ENCODE measurements around the gene SPNS2.
"Not testable (repeated sequence)": the region's sequence is repeated elsewhere in the genome, so short reads cannot be mapped to it uniquely, and the experiment has no call there.

SPNS2 gene

DNA sequence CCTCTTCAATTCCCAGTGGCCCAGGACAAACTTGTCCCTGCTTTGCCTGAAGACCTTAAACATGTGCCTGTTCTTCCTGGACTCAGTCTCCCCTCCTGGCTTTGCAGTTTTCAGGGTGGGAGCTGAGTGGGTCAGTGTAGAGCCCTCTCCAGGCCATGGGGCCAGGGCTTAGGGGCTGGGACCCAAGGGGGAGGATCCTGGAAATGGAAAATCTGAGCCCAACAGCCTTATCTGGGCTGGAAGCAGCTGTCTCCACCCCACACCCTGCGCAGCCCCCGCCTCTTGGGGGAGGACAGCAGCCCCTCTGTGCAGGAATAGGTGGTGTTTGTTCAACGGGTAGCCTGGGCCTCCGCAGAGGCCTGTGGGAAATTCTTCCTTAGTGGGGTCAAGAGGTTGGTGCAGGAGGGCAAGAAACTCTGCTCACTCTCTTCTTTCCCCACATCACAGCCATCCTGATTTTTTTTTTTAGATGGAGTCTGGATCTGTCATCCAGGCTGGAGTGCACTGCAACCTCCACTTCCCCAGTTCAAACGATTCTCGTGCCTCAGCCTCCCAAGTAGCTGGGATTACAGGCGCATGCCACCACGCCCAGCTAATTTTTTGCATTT, 78.8 kb downstream of the SPNS2 start:
- no peak for TF ChIP-seq ISL1 (CRISPR knock-in tag; IDR thresholded peaks at IDR 0.05)
- ATAC-seq: no peak

DNA sequence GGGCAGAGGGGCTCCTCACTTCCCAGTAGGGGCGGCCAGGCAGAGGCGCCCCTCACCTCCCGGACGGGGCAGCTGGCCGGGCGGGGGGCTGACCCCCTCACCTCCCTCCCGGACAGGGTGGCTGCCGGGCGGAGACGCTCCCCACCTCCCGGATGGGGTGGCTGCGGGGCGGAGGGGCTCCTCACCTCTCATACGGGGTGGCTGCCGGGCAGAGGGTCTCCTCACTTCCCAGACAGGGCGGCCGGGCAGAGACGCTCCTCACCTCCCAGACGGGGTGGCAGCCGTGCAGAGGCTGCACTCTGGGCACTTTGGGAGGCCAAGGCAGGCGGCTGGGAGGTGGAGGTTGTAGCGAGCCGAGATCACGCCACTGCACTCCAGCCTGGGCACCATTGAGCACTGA, 79.7 kb downstream of the SPNS2 start:
- ATAC-seq: not testable (repeated sequence)

DNA sequence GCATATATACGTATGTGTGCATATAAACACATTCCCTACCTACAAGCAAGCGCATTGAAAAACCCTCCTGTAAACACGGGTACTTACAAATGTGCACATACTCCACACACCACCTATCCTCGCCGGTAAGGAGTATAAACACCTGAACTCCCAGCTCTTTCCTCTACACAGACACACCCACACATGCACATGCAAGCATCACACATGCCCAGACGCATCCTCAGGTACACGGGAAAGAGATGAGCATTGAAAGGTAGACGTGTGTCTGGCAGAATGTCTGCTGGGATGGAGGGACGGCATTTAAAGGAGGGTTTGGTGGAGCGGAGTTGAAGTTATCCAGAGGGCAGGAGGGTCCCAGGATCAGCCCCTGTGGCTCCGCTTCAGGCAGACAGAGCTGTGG, 81.0 kb downstream of the SPNS2 start:
- no peak for ATAC-seq
- TF ChIP-seq GLIS3 (CRISPR knock-in tag; IDR thresholded peaks at IDR 0.05) (no peak), BACH2 (CRISPR knock-in tag; IDR thresholded peaks at IDR 0.05; ENCODE audit: borderline replicate concordance) (no peak), PATZ1 (CRISPR knock-in tag; IDR thresholded peaks at IDR 0.05; ENCODE audit: borderline replicate concordance) (no peak), ZFP30 (CRISPR knock-in tag; IDR thresholded peaks at IDR 0.05) (no peak), ZNF8 (CRISPR knock-in tag; IDR thresholded peaks at IDR 0.05) (no peak), CSDC2 (CRISPR knock-in tag; IDR thresholded peaks at IDR 0.05) (no peak), SNAI2 (CRISPR knock-in tag; IDR thresholded peaks at IDR 0.05) (no peak), TCF4 (CRISPR knock-in tag; IDR thresholded peaks at IDR 0.05; ENCODE audit: borderline replicate concordance) (no peak), ZFP3 (CRISPR knock-in tag; IDR thresholded peaks at IDR 0.05) (no peak), ZNF70 (CRISPR knock-in tag; IDR thresholded peaks at IDR 0.05) (no peak), ZC3H10 (CRISPR knock-in tag; IDR thresholded peaks at IDR 0.05) (no peak), ZNF565 (CRISPR knock-in tag; conservative IDR thresholded peaks at IDR 0.05; ENCODE audit: low read depth) (no peak), PPARA (CRISPR knock-in tag; IDR thresholded peaks at IDR 0.05; ENCODE audit: borderline replicate concordance) (no peak), RARB (CRISPR knock-in tag; IDR thresholded peaks at IDR 0.05) (no peak), ESRRG (CRISPR knock-in tag; IDR thresholded peaks at IDR 0.05) (no peak), ARNTL (CRISPR knock-in tag; IDR thresholded peaks at IDR 0.05; ENCODE audit: borderline replicate concordance, low read depth) (no peak), ISL1 (CRISPR knock-in tag; IDR thresholded peaks at IDR 0.05) (no peak), CSRNP3 (CRISPR knock-in tag; IDR thresholded peaks at IDR 0.05) (no peak)
- TF ChIP-seq, protein P1, sequence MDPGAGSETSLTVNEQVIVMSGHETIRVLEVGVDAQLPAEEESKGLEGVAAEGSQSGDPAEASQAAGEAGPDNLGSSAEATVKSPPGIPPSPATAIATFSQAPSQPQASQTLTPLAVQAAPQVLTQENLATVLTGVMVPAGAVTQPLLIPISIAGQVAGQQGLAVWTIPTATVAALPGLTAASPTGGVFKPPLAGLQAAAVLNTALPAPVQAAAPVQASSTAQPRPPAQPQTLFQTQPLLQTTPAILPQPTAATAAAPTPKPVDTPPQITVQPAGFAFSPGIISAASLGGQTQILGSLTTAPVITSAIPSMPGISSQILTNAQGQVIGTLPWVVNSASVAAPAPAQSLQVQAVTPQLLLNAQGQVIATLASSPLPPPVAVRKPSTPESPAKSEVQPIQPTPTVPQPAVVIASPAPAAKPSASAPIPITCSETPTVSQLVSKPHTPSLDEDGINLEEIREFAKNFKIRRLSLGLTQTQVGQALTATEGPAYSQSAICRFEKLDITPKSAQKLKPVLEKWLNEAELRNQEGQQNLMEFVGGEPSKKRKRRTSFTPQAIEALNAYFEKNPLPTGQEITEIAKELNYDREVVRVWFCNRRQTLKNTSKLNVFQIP (CRISPR knock-in tag; IDR thresholded peaks at IDR 0.05; ENCODE audit: borderline replicate concordance, low read depth): no peak

- TF ChIP-seq ARNTL (CRISPR knock-in tag; IDR thresholded peaks at IDR 0.05; ENCODE audit: borderline replicate concordance, low read depth) (no peak), BACH2 (CRISPR knock-in tag; IDR thresholded peaks at IDR 0.05; ENCODE audit: borderline replicate concordance) (no peak), ZFP3 (CRISPR knock-in tag; IDR thresholded peaks at IDR 0.05) (no peak), PPARA (CRISPR knock-in tag; IDR thresholded peaks at IDR 0.05; ENCODE audit: borderline replicate concordance) (no peak), PATZ1 (CRISPR knock-in tag; IDR thresholded peaks at IDR 0.05; ENCODE audit: borderline replicate concordance) (no peak), ZC3H10 (CRISPR knock-in tag; IDR thresholded peaks at IDR 0.05) (no peak), SNAI2 (CRISPR knock-in tag; IDR thresholded peaks at IDR 0.05) (no peak), ISL1 (CRISPR knock-in tag; IDR thresholded peaks at IDR 0.05) (no peak), OSR1 (CRISPR knock-in tag; IDR thresholded peaks at IDR 0.05) (no peak), CREB5 (CRISPR knock-in tag; IDR thresholded peaks at IDR 0.05; ENCODE audit: low read depth) (no peak), ESRRG (CRISPR knock-in tag; IDR thresholded peaks at IDR 0.05) (no peak), GLIS3 (CRISPR knock-in tag; IDR thresholded peaks at IDR 0.05) (no peak), ZFP30 (CRISPR knock-in tag; IDR thresholded peaks at IDR 0.05) (no peak), ZNF565 (CRISPR knock-in tag; conservative IDR thresholded peaks at IDR 0.05; ENCODE audit: low read depth) (no peak), CSDC2 (CRISPR knock-in tag; IDR thresholded peaks at IDR 0.05) (no peak), TOX (CRISPR knock-in tag; IDR thresholded peaks at IDR 0.05; ENCODE audit: borderline replicate concordance) (no peak)
- TF ChIP-seq, protein P2, sequence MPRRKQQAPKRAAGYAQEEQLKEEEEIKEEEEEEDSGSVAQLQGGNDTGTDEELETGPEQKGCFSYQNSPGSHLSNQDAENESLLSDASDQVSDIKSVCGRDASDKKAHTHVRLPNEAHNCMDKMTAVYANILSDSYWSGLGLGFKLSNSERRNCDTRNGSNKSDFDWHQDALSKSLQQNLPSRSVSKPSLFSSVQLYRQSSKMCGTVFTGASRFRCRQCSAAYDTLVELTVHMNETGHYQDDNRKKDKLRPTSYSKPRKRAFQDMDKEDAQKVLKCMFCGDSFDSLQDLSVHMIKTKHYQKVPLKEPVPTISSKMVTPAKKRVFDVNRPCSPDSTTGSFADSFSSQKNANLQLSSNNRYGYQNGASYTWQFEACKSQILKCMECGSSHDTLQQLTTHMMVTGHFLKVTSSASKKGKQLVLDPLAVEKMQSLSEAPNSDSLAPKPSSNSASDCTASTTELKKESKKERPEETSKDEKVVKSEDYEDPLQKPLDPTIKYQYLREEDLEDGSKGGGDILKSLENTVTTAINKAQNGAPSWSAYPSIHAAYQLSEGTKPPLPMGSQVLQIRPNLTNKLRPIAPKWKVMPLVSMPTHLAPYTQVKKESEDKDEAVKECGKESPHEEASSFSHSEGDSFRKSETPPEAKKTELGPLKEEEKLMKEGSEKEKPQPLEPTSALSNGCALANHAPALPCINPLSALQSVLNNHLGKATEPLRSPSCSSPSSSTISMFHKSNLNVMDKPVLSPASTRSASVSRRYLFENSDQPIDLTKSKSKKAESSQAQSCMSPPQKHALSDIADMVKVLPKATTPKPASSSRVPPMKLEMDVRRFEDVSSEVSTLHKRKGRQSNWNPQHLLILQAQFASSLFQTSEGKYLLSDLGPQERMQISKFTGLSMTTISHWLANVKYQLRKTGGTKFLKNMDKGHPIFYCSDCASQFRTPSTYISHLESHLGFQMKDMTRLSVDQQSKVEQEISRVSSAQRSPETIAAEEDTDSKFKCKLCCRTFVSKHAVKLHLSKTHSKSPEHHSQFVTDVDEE (CRISPR knock-in tag; IDR thresholded peaks at IDR 0.05): no peak
- no peak for ATAC-seq
Measured at GRCh38 chr17:4580291-4580690, 81.6 kb downstream of the SPNS2 start.
